OCI-LY1 (cell line): ENCODE results near the gene SCRN2.

Experiments used
- CTCF ChIP-seq: fragments of 200-600 bp; sonication (generic), shearing (Covaris generic); IDR thresholded peaks from 2 replicates; pipeline ENCODE4 v1.5.1; 2017; ENCODE audit warnings: mild to moderate bottlenecking, antibody characterized with exemption, low read length, moderate library complexity, mixed read lengths
- EZH2 ChIP-seq: fragments of 200-600 bp; sonication (generic), shearing (Covaris generic); IDR thresholded peaks from 2 replicates; pipeline ENCODE4 v1.8.0; 2017; ENCODE audit warnings: borderline replicate concordance, mixed run types, mild to moderate bottlenecking, antibody characterized with exemption, low read length, moderate library complexity, mixed read lengths

- TF ChIP-seq CTCF: no peak
- no peak for TF ChIP-seq EZH2
Observed at GRCh38 chr17:47860386-47860785, 19.3 kb upstream of the SCRN2 start.
